GM18499 (cell line): ENCODE data around the gene POLR2H.

Experiments
- ATAC-seq: cut with Tn5 transposase; IDR thresholded peaks from one replicate; pipeline ENCODE4 v1.9.1; 2021; ENCODE audit warnings: moderate number of reproducible peaks; ENCODE audit not compliant: insufficient read depth, unreplicated experiment

Gene POLR2H

DNA sequence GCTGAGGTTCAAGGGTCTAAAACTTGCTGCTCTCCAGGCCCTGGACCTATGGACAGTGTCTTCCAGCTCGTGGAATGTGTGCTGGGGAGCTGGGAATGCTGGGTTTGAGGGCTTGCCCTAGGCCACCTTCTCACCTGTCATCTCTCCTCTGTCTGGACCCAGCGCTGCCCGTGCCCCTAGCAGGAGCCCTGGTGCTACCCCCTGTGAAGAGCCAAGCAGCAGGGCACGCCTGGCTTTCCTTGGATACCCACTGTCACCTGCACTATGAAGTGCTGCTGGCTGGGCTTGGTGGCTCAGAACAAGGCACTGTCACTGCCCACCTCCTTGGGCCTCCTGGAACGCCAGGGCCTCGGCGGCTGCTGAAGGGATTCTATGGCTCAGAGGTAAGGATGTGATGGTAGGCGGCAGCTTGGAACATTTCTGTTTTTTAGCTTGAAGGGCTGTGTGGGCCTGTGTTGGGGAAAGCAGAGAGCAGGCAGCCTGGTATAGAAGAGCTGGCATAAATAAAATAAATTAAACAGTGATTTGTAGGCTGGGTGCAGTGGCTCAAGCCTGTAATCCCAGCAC lies 23.4 kb downstream of the POLR2H start:
- no peak for ATAC-seq

DNA sequence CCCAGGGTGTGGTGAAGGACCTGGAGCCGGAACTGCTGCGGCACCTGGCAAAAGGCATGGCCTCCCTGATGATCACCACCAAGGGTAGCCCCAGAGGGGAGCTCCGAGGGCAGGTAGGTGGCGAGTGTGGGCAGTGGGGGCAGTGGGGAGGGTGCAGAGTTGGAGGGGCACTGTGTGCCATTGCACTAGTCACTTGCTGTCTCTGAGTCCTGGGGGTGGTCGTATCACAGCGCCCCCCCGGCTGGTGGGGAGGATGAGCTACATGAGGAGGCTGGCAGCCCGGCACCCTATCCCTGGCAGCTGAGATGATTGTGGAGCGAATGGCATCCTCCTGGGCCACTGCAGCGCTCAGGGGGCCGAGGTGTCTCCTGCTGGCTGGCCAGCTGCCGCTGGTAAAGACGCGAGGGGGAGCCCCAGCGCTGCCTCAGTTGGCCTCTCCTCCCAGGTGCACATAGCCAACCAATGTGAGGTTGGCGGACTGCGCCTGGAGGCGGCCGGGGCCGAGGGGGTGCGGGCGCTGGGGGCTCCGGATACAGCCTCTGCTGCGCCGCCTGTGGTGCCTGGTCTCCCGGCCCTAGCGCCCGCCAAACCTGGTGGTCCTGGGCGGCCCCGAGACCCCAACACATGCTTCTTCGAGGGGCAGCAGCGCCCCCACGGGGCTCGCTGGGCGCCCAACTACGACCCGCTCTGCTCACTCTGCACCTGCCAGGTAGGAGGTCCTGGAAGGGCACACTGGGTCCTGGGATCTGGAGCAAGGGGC lies 24.7 kb downstream of the POLR2H start:
- no peak for ATAC-seq

DNA sequence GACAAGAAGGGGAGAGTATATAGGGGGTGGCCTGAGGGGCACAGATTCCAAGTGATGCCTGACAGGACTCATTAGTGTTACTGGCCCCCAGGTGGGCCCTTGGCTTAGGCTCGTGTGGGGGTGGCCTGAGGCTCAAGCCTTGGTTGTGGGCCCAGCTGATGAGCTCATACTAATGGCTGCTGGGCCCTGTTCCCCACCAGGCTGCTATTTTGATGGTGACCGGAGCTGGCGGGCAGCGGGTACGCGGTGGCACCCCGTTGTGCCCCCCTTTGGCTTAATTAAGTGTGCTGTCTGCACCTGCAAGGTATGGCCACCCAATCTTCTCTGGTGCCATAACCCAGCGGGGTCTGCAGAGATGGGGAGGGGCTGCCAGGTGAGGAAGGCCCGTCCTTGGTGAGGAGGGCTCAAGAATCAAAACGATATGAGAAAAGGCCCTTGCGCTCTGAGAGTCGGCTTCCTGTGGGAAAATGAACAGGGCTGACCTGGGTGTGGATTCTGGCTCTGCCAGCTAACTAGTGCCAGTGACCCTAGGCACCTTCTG lies 25.7 kb downstream of the POLR2H start:
- ATAC-seq: no peak

DNA sequence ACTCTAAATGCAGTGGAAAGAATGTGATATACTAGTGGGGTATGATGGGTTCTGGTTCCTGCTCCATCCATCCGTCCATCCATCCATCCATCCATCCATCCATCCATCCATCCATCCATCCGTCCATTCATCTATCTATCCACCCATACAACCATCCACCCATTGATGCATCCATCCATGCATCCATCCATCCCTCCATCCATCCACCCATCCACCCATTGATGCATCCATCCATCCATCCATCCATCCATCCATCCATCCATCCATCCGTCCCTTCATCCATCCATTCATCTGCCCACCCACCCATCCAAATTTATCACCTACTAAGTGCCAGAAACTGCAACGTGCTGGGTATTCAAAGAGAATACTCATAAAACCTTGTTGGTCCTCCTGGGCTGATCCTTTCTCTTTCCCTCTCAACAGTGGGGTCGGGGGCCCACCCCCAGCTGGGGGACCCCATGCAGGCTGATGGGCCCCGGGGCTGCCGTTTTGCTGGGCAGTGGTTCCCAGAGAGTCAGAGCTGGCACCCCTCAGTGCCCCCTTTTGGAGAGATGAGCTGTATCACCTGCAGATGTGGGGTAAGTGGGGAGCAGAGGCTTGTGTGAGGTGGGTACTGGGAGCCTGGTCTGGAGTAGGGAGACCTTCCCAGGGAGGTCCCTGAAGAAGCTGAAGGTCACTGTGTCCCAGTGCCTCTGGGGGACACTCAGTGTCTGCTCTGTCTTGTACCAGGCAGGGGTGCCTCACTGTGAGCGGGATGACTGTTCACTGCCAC lies 26.8 kb downstream of the POLR2H start:
- ATAC-seq: no peak

DNA sequence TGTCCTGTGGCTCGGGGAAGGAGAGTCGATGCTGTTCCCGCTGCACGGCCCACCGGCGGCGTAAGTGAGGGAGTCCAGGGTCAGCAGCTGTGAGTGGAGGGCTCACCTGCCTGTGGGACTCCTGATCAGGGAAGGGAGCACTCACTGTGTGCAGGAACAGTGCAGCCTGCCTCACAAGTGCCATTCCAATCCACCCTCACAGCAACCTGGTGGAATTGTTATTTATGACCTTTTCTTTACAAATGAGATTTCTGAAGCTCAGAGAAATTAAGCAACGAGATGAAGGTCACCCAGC lies 27.4 kb downstream of the POLR2H start:
- no peak for ATAC-seq

DNA sequence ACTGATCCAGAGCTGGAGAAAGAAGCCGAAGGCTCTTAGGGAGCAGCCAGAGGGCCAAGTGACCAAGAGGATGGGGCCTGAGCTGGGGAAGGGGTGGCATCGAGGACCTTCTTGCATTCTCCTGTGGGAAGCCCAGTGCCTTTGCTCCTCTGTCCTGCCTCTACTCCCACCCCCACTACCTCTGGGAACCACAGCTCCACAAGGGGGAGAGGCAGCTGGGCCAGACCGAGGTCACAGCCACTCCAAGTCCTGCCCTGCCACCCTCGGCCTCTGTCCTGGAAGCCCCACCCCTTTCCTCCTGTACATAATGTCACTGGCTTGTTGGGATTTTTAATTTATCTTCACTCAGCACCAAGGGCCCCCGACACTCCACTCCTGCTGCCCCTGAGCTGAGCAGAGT lies 27.9 kb downstream of the POLR2H start:
- ATAC-seq: no peak

DNA sequence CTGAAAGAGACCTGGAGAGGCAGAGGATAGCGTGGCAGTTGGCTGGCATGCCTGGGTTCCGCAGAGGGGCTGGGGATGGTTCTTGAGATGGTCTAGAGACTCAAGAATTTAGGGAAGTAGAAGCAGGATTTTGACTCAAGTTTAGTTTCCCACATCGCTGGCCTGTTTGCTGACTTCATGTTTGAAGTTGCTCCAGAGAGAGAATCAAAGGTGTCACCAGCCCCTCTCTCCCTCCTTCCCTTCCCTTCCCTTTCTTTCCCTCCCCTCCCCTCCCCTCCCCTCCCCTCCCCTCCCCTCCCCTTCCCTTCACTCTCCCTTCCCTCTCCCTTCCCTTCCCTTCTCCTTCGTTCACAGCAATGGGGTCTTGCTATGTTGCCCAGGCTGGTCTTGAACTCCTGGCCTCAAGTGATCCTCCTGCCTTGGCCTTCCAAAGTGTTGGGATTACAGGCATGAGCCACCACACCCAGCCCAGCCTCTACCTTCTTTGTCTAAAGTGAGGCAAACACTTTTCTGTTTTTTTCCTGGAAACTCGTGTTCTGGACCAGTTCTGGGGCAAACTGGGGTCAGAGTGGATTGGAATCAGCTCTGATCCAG lies 28.5 kb downstream of the POLR2H start:
- no peak for ATAC-seq

DNA sequence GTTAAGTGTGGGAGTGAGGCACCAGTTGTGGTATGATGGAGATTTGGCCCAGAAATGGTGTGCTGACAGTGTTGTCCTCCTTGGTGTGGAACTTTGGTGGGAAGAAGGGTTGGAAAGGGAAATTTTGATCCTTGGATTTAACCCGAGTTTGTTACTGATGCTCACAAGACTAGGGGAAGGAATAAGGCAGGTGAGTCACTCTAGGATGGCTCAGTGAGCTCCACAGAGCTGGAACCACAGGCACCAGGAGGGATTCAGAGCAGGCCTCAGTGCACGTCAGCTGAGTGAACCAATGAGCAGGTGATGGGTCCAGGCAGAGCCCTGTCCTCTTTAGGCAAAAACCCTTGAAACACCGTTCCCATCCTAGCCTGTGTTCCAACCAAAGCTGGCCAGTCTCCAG lies 29.8 kb downstream of the POLR2H start:
- ATAC-seq: no peak

DNA sequence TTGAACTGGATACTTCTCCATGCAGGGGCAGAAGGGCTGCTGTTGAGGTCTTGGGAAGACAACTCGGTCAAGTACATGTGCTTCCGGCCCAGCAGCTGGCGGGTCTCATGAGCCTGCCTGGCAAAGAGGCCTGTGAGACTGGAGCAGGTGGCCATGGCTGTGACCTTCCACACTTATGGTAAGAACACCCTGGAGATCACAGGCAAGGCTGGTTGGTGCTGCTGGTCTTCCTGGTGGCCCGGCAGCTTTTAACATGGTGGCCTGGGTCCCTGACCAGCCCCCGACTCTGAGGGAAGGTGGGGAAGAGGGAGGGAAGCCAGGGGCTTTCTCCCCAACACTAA lies 33.8 kb downstream of the POLR2H start:
- ATAC-seq: no peak

DNA sequence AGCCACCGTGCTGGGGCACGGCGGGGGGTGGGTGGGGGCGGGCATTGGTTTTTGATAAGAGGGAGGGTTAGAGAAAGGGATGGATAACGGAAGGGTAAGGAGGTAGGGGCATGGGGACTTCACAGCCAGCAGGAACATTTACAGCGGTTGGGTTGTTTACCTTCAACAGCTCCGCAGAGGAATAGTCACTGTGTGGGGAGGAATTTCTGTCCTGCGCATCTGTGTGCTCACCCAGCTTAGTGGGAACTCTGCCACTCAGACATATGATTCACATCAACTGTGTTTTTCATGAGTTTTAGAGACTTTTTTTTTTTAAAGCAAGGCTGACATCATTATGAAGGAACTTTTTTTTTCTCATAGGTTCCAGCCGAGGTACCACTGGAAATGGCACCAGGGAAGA lies 37.9 kb downstream of the POLR2H start:
- ATAC-seq: no peak

DNA sequence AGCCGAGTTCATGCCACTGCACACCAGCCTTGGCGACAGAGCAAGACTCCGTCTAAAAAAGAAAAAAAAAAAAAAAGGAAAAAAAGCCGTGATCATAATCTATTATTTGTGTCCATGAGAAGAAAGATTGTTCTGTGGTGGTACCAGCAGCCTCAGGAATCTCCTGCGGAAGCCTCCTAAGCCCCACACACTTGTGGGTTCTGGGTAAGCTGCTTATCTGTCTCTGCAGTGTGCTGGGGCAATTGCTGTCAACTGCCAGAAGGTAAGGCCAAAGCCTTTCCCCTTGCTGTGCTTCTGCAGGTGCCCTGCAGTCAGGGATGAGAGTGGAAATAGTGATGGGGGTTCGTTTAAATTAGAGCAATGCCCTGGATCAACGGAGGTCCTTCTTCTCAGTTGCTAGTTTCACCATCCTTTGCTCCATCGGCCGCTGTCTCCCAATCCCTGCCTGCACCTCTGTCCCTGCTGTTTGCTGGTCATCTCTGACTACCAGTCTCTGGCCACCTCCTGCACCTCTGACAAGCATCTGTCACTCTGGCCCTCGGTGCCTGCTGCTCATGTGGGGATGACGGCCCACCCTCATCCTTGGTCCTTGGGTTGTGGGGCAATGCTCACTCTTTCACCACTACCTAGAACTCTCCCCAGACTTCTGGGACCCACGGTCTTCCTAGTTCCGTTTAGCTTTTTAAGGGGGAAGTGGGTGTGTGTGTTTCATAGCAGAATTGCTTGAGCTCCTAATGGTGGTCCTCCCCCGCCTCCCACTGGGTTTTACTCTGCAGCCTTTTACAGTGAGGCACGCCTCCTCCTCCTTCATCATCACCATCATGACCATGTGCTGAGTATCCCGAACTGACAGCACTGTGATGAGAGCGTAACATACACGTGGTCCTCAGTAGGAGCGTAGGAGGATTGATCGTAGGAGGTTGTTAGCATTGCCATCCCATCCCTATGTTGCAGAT lies 43.8 kb downstream of the POLR2H start:
- ATAC-seq: no peak

DNA sequence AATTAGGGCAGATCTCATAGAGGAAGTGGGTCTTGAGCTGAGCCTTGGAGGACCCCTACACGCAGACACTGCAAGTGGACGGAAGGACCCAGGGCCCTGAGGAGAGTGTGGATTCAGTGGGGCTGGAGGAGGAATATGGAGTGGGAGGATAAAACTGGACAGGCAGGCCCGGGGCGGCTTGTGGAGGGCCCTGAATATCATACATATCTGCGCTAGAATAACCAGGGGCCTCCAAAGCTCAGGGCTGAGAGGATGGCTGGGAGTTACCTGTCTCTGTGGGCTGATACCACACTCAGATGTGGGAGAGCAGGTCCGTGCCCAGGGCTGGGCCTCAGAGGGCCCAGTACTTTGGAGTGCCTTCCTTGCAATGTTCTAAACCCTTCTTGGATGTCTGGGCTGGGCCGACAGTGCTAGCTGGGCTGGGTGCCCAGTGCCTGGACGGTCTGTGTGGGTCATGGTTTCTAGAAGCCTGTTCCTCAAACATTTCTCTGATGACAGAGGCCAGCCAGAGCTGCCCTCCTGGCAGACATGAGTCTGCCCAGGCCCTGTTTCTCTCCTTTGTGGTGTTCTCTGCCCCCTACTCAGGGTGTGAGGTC lies 47.9 kb downstream of the POLR2H start:
- no peak for ATAC-seq

DNA sequence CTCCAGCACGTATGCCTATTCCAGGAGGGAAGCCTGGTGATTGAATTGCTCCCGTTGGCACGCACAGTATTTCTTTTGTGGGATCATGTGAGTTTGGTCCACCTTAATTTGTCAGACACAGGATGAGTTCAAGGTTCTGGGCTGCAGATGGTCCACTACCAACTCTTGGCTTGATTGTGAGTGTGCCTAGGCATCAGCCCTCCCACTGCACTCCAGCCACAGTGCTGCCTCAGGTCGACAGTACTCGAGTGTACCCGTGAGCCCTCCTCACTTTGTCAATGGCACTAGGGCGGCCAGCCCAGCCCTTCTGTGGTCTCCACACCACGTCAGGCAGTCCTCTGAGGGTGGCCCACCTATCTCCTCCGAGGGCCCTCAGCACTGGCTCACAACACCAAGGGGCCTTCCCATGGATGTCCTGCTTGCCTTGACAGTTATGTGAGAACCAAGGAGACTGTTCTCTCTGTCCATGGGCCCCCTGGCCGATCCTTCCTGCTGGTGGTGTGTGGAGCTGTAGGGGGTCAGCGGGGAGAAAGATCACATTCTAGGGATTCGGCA lies 48.5 kb downstream of the POLR2H start:
- ATAC-seq: no peak

DNA sequence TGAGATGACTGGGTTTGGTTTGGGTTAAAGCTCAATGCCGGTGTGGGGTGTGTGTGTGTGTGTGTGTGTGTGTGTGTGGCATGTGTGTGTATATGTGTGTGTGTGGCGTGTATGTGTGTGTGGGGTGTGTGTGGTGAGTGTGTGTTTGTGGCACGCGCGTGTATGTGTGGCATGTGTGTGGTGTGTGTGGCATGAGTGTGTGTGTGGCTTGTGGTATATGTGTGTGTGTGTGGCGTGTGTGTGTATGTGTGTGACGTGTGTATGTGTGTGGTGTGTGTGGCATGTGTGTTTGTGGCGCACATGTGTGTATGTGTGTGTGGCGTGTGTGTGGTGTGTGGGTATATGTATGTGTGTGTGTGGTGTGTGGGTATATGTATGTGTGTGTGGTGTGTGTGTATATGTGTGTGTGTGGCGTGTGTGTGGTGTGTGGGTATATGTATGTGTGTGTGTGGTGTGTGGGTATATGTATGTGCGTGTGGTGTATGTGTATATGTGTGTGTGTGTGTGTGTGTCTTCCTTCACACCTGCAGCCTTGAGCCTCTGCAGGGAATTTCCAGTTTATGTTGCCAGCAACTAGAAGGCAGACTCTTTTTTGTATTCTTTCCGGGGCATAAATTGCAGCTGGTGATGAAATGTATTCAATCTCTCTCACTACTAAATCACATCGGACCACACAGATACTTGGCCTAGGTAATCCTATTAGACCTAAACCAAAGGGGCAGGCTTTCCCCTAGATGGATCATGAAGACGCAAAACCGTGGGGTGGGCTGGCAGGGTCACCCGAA lies 53.1 kb downstream of the POLR2H start:
- ATAC-seq: no peak

DNA sequence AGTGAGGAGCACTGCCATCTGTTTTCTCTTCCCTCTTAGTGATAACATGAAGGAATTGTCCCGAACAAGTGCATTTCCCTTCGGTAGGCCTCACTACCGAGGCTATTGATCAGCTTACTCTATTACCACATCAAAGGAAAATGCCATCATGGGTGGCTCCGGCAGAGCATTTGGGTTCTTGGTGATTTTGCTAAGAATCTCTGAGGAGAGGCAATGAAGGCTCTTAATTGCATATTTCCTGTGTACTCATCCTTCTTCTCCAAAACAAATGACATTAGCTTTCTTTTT lies 53.6 kb downstream of the POLR2H start:
- ATAC-seq: no peak

DNA sequence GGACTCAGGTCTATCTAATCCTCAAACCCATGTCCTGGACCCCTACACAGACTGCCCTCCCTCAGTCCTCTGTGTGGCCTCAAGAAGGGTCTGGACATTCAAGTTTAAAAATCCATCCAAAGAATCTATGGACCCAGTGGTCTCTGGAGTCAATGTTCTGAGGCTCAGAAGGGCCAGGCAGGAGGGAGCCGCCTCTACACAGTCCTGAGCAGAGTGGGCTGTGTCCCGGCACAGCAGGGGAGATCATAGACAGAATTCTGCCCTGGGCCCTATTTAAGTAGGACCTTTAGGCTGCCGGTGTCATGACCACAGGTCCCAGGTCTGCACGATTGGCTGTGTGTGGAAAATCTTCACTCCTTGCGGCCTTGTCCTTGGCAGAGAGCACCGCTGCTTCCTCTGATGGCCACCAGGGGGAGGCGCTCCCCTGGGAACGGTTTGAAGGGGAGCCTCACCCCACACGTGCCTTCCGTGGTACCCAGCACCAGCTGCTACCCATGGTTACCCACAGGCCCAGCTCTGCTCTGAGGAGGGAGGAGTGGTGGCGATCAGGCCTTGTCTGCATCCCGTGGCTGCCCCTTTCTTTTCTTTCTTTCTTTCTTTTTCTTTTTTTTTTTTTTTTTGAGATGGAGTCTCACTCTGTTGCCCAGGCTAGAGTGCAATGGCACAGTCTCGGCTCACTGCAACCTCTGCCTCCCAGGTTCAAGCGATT lies 56.3 kb downstream of the POLR2H start:
- peak; percentile 44 for ATAC-seq
